Measurements from ENCODE around the gene RBP4. TPM values are rescaled to one million over a fixed set of nuclear protein-coding genes. Genes with fewer than 3 reads are reported as not detected.

RBP4 gene
- total RNA-seq, 4 donors from 2014 or later, result 1.9 to 10.6 TPM; not detected in 2

DNA sequence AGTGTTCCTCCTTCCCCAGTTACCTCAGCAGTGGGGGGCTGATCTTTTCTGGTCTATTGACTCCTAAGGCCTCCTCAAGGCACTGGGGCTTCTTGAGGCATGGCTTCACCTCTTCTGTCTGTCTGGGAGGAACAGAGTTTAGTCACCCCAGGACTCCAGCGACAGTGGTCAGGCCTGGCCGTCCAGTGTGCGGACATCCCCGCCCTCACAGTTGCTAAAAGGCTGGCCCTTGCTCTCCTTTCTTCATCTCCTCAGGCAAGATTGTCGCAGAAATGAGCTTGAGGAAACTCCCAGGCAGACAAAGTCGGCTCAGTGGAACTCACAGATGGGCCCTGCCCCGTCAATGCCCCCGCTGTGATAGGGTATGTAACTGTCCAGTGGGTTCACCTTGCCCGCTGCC lies 41.5 kb downstream of the RBP4 start:
- Histone ChIP-seq H3K4me1 (no peaks in the 10 kb centered on the region), H3K36me3 (no peaks in the 10 kb centered on the region), H3K9me3 (peaks cover 0 to 11% (median 0%) of the 10 kb centered on the region in 3 donors), H3K4me3 (no peak overlapping the region), H3K27me3 (peaks cover 17% of the 10 kb centered on the region), H3K27ac (no peak overlapping the region)
- no peak for ATAC-seq
- 93 to 100% methylated on average over 1 to 4 of the region's 9 CpGs for WGBS, 2 donors (ENCODE audit: low coverage in 1 of 2)
- TF ChIP-seq POLR2AphosphoS5 (IDR thresholded peaks at IDR 0.05) (no peak), EP300 (IDR thresholded peaks at IDR 0.05) (no peak), POLR2A (IDR thresholded peaks at IDR 0.05) (no peak)
- TF ChIP-seq, protein P1, sequence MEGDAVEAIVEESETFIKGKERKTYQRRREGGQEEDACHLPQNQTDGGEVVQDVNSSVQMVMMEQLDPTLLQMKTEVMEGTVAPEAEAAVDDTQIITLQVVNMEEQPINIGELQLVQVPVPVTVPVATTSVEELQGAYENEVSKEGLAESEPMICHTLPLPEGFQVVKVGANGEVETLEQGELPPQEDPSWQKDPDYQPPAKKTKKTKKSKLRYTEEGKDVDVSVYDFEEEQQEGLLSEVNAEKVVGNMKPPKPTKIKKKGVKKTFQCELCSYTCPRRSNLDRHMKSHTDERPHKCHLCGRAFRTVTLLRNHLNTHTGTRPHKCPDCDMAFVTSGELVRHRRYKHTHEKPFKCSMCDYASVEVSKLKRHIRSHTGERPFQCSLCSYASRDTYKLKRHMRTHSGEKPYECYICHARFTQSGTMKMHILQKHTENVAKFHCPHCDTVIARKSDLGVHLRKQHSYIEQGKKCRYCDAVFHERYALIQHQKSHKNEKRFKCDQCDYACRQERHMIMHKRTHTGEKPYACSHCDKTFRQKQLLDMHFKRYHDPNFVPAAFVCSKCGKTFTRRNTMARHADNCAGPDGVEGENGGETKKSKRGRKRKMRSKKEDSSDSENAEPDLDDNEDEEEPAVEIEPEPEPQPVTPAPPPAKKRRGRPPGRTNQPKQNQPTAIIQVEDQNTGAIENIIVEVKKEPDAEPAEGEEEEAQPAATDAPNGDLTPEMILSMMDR (IDR thresholded peaks at IDR 0.05), result no peak

DNA sequence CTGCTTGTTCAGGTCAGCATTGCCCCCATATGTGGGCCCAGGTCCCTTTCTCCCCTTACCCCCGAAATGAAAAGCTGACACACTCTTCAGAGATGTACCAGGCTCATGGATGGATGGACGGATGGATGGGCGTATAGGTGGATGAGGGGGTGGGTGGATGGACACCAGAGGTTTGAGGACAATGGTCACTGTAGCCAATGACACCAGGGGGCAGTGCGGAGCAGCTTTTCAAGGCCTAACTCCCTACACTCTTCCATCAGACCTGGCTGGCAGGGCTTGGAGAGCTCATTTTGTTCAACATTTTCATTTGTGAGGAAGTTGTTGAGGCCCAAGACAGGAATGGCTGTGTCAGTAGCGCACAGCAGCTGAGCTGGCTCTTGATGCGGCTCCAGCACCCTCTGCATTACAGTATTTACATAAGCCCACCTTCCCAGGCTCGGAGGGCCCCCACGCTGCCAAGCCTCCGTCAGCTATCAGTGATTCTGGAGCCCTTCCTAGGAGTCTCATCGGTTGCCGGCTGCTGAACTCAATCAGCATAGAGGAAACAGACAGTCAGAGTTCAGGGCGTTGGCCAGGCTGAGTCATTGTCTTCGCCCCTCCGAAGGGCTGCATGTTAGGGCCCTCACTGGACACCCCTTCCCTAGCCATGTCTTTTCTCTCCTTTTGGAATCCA lies 46.1 kb downstream of the RBP4 start:
- Histone ChIP-seq H3K4me3 (no peak overlapping the region), H3K36me3 (no peaks in the 10 kb centered on the region), H3K4me1 (no peaks in the 10 kb centered on the region), H3K27ac (no peak overlapping the region), H3K27me3 (peaks cover 11% of the 10 kb centered on the region), H3K9me3 (peaks cover 0 to 9% (median 0%) of the 10 kb centered on the region in 3 donors)
- TF ChIP-seq EP300 (IDR thresholded peaks at IDR 0.05) (no peak), POLR2A (IDR thresholded peaks at IDR 0.05) (no peak), POLR2AphosphoS5 (IDR thresholded peaks at IDR 0.05) (no peak)
- TF ChIP-seq, protein P1 (IDR thresholded peaks at IDR 0.05), result peak in 3 of 4 experiments; percentile 27 to 55 (median 35)
- ATAC-seq, result peak; percentile 77
- WGBS, 2 donors (ENCODE audit: low coverage in 1 of 2), result 17 to 80% methylated on average over 1 of the region's 14 CpGs

DNA sequence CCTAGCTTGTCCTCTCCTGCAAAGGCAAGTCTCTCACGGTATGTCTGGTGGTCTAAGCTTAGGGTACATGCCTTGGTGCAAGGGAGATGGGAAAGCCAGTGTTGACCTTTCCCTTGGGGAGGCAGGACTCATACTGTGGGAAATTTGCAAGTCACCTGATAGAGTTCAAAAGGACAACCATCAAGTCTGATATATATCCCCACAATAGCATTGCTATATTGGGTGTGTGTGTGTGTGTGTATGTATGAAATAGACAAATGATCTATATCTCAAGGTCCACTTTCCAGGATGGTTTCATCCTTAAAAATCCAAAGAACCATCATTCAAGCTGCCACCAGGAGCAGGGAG lies 46.7 kb downstream of the RBP4 start:
- H3K4me1 ChIP-seq, result no peaks in the 10 kb centered on the region
- no CpG with 5 or more reads among the region's 1 CpG for WGBS, 2 donors (ENCODE audit: low coverage in 1 of 2)
- no peak overlapping the region for H3K27ac ChIP-seq
- H3K36me3 ChIP-seq, result no peaks in the 10 kb centered on the region
- peaks cover 0 to 3% (median 0%) of the 10 kb centered on the region in 3 donors for H3K9me3 ChIP-seq
- H3K27me3 ChIP-seq, result peaks cover 7% of the 10 kb centered on the region
- ATAC-seq, result no peak
- no peak overlapping the region for H3K4me3 ChIP-seq
- TF ChIP-seq EP300 (IDR thresholded peaks at IDR 0.05), result no peak
- TF ChIP-seq, protein P1 (IDR thresholded peaks at IDR 0.05), result no peak
- no peak for TF ChIP-seq POLR2A (IDR thresholded peaks at IDR 0.05)
- TF ChIP-seq POLR2AphosphoS5 (IDR thresholded peaks at IDR 0.05), result no peak

DNA sequence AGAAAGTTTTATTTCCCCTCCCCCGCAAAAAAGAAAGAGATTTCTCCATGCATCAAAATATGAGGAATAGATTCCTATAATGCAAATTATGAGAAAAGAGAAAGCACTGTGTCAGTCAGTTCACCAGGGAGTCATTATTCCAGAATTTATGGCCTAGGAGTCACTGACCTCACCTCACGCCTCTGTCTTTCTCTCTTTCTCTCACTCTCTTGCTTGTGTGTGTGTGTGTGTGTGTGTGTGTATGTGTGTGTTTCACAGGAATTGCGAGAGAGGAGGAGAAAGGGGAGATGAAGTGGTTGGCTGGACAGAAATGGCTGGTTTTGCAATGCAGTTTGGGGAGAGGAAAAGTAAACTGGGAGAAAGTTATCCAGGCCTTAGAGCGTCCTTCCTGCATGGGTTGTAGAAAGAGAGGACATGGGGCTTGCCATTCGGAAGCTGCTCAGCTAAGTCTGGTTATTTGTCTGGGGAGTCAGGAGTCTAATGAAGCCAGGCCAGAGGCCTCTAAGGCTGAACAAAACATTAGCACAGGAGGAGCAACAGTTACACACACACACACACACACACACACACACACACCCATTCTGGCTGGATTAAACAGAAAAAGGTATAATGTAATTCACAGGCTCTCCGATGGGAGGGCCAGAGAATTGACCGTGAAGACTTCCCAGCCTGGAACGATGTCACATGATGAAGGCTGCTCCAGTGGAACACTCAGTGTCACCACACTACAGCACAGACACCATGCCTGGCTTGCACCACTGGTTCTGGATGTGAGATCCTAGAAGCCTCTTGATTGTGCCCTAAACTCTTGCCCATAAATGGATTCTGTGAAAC lies 47.3 kb downstream of the RBP4 start:
- no peaks in the 10 kb centered on the region for H3K4me1 ChIP-seq
- H3K36me3 ChIP-seq, result no peaks in the 10 kb centered on the region
- H3K4me3 ChIP-seq, result no peak overlapping the region
- TF ChIP-seq POLR2A (IDR thresholded peaks at IDR 0.05) (no peak), POLR2AphosphoS5 (IDR thresholded peaks at IDR 0.05) (no peak), EP300 (IDR thresholded peaks at IDR 0.05) (no peak)
- TF ChIP-seq, protein P1 (IDR thresholded peaks at IDR 0.05), result no peak
- no peaks in the 10 kb centered on the region for H3K9me3 ChIP-seq
- WGBS, 2 donors (ENCODE audit: low coverage in 1 of 2), result 76 to 89% methylated on average over 4 to 7 of the region's 8 CpGs
- peaks cover 5% of the 10 kb centered on the region for H3K27me3 ChIP-seq
- no peak overlapping the region for H3K27ac ChIP-seq
- no peak for ATAC-seq
